ENCODE measurements around the gene TPX2. TPM values are rescaled to one million over a fixed set of nuclear protein-coding genes. Genes with fewer than 3 reads are reported as not detected.

TPX2 gene
- polyA plus RNA-seq, 1 donor (not counting 4 experiments of a cell fraction or from before 2014, with no cell fraction given): 31.5 TPM

DNA sequence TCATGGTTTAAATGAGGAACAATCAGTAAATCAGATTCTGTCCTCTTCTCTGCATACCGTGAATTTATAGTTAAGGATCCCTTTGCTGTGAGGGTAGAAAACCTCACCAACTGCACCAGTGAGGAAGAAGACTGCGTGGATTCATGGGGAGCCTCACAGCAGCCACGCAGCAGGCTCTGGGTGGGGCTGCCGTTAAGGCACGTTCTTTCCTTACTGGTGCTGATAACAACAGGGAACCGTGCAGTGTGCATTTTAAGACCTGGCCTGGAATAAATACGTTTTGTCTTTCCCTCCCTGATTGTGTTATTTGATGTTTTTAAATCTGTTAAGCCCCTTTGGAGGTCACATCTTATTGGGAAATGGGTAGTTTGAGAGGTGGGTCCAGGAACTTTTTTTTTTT, 62.4 kb downstream of the TPX2 start:
- dilution Hi-C loops (cut with MboI; ENCODE audit: extremely low pct_ligation_motif_present, low sequenced_read_pairs): no loop called here
- Histone ChIP-seq H3K36me3 (ENCODE audit: control insufficient read depth in 2 of 2, extremely low read depth in 1 of 2, insufficient read depth in 2 of 2, low read length in 2 of 2) (peaks cover 11 to 33% of the 10 kb centered on the region in 2 experiments), H3K9me3 (ENCODE audit: control insufficient read depth, low read depth, low read length) (no peaks in the 10 kb centered on the region), H3K27me3 (ENCODE audit: control insufficient read depth, extremely low read depth, insufficient read depth, low read length) (no peaks in the 10 kb centered on the region), H3K4me2 (ENCODE audit: control insufficient read depth, extremely low read depth, insufficient read depth, low read depth, low read length) (no peak overlapping the region), H3K27ac (ENCODE audit: control insufficient read depth, insufficient read depth, low read length) (no peak overlapping the region), H3K79me2 (ENCODE audit: control insufficient read depth, insufficient read depth, low read length) (no peaks in the 10 kb centered on the region), H3K4me3 (ENCODE audit: control insufficient read depth in 2 of 3, extremely low read depth in 1 of 3, insufficient read depth in 2 of 3, low read depth in 1 of 3, low read length in 3 of 3) (no peak overlapping the region), H4K20me1 (ENCODE audit: control insufficient read depth, extremely low read depth, insufficient read depth, low read length) (no peaks in the 10 kb centered on the region), H3K4me1 (ENCODE audit: control insufficient read depth, extremely low read depth, insufficient read depth, low read length) (no peaks in the 10 kb centered on the region), H2AFZ (ENCODE audit: control insufficient read depth, low read length) (no peak overlapping the region), H3K9ac (ENCODE audit: control insufficient read depth, extremely low read depth, insufficient read depth, low read length) (no peak overlapping the region), H3K9me1 (ENCODE audit: control insufficient read depth, extremely low read depth, insufficient read depth, low read length) (no peaks in the 10 kb centered on the region)
- TF ChIP-seq EZH2 (IDR thresholded peaks at IDR 0.05; ENCODE audit: low read length): no peak
- TF ChIP-seq, protein P1, sequence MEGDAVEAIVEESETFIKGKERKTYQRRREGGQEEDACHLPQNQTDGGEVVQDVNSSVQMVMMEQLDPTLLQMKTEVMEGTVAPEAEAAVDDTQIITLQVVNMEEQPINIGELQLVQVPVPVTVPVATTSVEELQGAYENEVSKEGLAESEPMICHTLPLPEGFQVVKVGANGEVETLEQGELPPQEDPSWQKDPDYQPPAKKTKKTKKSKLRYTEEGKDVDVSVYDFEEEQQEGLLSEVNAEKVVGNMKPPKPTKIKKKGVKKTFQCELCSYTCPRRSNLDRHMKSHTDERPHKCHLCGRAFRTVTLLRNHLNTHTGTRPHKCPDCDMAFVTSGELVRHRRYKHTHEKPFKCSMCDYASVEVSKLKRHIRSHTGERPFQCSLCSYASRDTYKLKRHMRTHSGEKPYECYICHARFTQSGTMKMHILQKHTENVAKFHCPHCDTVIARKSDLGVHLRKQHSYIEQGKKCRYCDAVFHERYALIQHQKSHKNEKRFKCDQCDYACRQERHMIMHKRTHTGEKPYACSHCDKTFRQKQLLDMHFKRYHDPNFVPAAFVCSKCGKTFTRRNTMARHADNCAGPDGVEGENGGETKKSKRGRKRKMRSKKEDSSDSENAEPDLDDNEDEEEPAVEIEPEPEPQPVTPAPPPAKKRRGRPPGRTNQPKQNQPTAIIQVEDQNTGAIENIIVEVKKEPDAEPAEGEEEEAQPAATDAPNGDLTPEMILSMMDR (optimal IDR thresholded peaks at IDR 0.05 in 1 of 3, IDR thresholded peaks at IDR 0.05 in 1 of 3, conservative IDR thresholded peaks at IDR 0.05 in 1 of 3; ENCODE audit: extremely low read depth in 1 of 3, insufficient read depth in 2 of 3, low read length in 3 of 3): no peak
- no peak for DNase-seq (ENCODE audit: low read depth, low spot score)
- no peak for FAIRE-seq

DNA sequence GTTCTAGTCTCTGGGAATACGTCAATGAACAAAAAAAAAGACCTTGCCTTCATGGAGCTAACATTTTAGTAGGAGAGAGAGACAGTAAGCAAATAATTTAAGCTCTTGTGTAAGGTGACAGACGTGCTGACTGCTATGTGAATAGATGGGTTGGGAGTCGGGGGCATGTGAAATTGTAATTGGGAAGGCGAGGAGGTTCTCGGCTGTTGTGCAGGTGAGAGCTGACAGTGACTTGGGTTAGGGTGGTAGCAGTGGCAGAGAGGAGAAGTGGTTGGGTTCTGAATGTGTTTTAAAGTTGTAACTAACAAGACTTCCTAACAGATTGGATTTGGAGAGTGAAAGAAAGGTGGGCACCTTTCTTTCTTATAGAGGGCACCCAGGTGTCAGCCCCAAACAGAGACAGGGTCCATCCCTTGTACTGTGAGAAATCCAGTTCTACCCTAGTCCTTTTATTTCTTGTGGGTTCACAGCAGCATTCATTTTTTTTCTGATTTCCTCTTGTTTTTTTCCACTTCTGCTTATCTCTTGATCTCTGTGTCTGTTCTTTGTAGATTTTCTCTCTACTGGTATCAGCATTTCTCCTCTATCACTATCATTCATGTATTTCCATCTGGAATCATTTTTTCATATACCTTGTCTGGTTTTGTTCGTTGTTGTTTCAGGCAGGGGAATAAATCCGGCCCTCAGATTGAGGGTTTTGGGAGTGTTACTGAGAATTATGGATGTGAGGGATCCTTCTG, 64.6 kb downstream of the TPX2 start:
- Histone ChIP-seq H2AFZ (ENCODE audit: control insufficient read depth, low read length) (no peak overlapping the region), H3K4me1 (ENCODE audit: control insufficient read depth, extremely low read depth, insufficient read depth, low read length) (no peaks in the 10 kb centered on the region), H3K27ac (ENCODE audit: control insufficient read depth, insufficient read depth, low read length) (no peak overlapping the region), H3K36me3 (ENCODE audit: control insufficient read depth in 2 of 2, extremely low read depth in 1 of 2, insufficient read depth in 2 of 2, low read length in 2 of 2) (peaks cover 8 to 30% of the 10 kb centered on the region in 2 experiments), H3K27me3 (ENCODE audit: control insufficient read depth, extremely low read depth, insufficient read depth, low read length) (no peaks in the 10 kb centered on the region), H3K9me1 (ENCODE audit: control insufficient read depth, extremely low read depth, insufficient read depth, low read length) (no peaks in the 10 kb centered on the region), H3K4me2 (ENCODE audit: control insufficient read depth, extremely low read depth, insufficient read depth, low read depth, low read length) (no peak overlapping the region), H3K79me2 (ENCODE audit: control insufficient read depth, insufficient read depth, low read length) (no peaks in the 10 kb centered on the region), H3K9ac (ENCODE audit: control insufficient read depth, extremely low read depth, insufficient read depth, low read length) (no peak overlapping the region), H3K4me3 (ENCODE audit: control insufficient read depth in 2 of 3, extremely low read depth in 1 of 3, insufficient read depth in 2 of 3, low read depth in 1 of 3, low read length in 3 of 3) (no peak overlapping the region), H4K20me1 (ENCODE audit: control insufficient read depth, extremely low read depth, insufficient read depth, low read length) (peaks cover 2% of the 10 kb centered on the region), H3K9me3 (ENCODE audit: control insufficient read depth, low read depth, low read length) (no peaks in the 10 kb centered on the region)
- DNase-seq (ENCODE audit: low read depth, low spot score) (no peak), FAIRE-seq (no peak)
- dilution Hi-C loops (cut with MboI; ENCODE audit: extremely low pct_ligation_motif_present, low sequenced_read_pairs): no loop called here
- TF ChIP-seq EZH2 (IDR thresholded peaks at IDR 0.05; ENCODE audit: low read length): no peak
- TF ChIP-seq, protein P1 (optimal IDR thresholded peaks at IDR 0.05 in 1 of 3, IDR thresholded peaks at IDR 0.05 in 1 of 3, conservative IDR thresholded peaks at IDR 0.05 in 1 of 3; ENCODE audit: extremely low read depth in 1 of 3, insufficient read depth in 2 of 3, low read length in 3 of 3): no peak

All from keratinocyte (primary cell).